Esophagus (tissue), 2 donors: ENCODE data around the gene CDS2. TPM values are rescaled to one million over a fixed set of nuclear protein-coding genes. Genes with fewer than 3 reads are reported as not detected.
A peak's percentile ranks its signal among the peaks of the same experiment; 100 is the strongest.

Source experiments
- H3K27ac ChIP-seq, 2 donors: one replicate each; pipeline ENCODE4 v1.5.1; 2013; ENCODE audit warnings: low read depth in 2 of 2, mild to moderate bottlenecking in 2 of 2, inconsistent platforms in 1 of 2, low read length in 1 of 2, moderate library complexity in 1 of 2
- H3K27me3 ChIP-seq, 2 donors: one replicate each; pipeline ENCODE4 v1.6.1; 2013; ENCODE audit warnings: low read length in 2 of 2, control low read depth in 1 of 2, mild to moderate bottlenecking in 1 of 2; ENCODE audit not compliant: insufficient read depth in 2 of 2, control insufficient read depth in 1 of 2
- H3K36me3 ChIP-seq, 2 donors: one replicate each; pipeline ENCODE4 v1.6.1; 2013; ENCODE audit warnings: low read length in 1 of 2; ENCODE audit not compliant: control insufficient read depth in 2 of 2, insufficient read depth in 2 of 2
- H3K4me1 ChIP-seq, 2 donors: one replicate each; pipeline ENCODE4 v1.6.1; 2013; ENCODE audit warnings: low read length in 1 of 2; ENCODE audit not compliant: control insufficient read depth in 2 of 2, insufficient read depth in 2 of 2
- H3K4me3 ChIP-seq, 2 donors: one replicate each; pipeline ENCODE4 v1.5.1; 2013; ENCODE audit warnings: low read length in 2 of 2, mild to moderate bottlenecking in 2 of 2, low read depth in 1 of 2, moderate library complexity in 1 of 2
- H3K9me3 ChIP-seq, 2 donors: one replicate each; pipeline ENCODE4 v1.6.1; 2013; ENCODE audit warnings: mild to moderate bottlenecking in 2 of 2, low read depth in 1 of 2, low read length in 1 of 2, moderate library complexity in 1 of 2; ENCODE audit not compliant: control insufficient read depth in 2 of 2, insufficient read depth in 1 of 2
- WGBS, 2 donors: extraction: QIAGEN DNeasy Blood & Tissue Kit; methylation state at CpG; one replicate each; pipeline ENCODE4 v1.1.7; 2013; 5-methylcytosine and 5-hydroxymethylcytosine counted together
- polyA plus RNA-seq, 2 donors: library from polyadenylated mRNA; stranded (reverse); fragments of 200-250 nt; gene quantifications; one replicate each; pipeline ENCODE4 v1.2.3, GENCODE V29; 2013
- donor health status: healthy with polysubstance abuse.
- donor health status: Bipolar disorder and iron deficiency.

CDS2 gene
- polyA plus RNA-seq, 2 donors: 5.1 to 7.3 TPM

GRCh38 chr20:5159928-5160327, 33.1 kb downstream of the CDS2 start:
- H3K9me3 ChIP-seq: no peaks in the 10 kb centered on the region
- no peaks in the 10 kb centered on the region for H3K36me3 ChIP-seq
- H3K27me3 ChIP-seq: no peaks in the 10 kb centered on the region
- H3K4me3 ChIP-seq: no peak overlapping the region
- 78 to 79% methylated on average over 3 of the region's 3 CpGs for WGBS, 2 donors
- H3K27ac ChIP-seq: no peak overlapping the region
- H3K4me1 ChIP-seq: no peaks in the 10 kb centered on the region

DNA sequence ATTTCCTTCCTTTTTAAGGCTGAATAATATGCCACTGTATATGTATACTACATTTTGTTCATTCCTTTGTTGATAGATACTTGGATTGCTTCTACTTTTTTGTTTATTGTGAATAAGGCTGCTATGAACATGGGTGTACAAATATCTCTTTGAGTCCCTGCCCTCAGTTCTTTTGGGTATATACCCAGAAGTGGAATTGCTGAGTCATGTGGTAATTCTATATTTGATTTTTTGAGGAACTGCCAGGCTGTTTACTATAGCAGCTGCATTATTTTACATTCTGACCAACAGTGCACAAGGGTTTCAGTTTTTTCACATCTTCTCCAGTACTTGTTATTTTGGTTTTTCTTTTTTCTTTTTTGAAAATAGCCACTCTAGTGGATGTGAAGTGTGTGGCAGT, 34.1 kb downstream of the CDS2 start:
- Histone ChIP-seq H3K27me3 (no peaks in the 10 kb centered on the region), H3K4me1 (no peaks in the 10 kb centered on the region)

DNA sequence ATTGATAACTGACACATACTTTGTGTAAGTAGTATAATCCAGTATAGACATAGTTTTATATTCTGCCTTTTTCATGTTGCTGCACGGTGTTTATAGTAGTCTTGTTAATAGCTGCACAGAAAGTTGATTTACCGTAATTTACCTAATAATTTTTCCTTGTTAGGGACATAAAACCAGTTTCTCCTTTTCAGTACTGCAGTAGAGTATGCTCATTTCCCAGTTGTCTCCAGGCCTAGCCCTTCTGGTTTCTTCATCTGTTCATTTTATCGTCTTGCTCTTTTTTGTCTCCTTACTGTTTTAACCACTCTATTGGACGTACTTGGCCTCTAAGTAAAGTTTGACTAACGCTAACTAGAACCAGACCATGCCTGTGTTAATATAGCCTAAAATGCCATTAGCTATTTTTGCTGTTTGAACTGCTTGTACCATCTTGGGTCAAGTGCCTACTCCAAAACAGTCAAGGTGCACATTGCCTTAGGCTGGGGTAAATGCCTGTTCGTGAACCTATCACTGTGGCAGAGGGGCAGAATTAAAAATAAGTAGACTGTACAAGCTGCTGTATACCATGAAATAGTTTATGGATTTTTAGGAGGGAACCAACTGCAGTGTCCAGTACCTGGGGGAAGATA, 34.8 kb downstream of the CDS2 start:
- H3K4me3 ChIP-seq: no peak overlapping the region
- no peaks in the 10 kb centered on the region for H3K9me3 ChIP-seq
- no peaks in the 10 kb centered on the region for H3K27me3 ChIP-seq
- 93% methylated on average over 6 of the region's 6 CpGs for WGBS, 2 donors
- H3K4me1 ChIP-seq: peaks cover 0 to under 1% of the 10 kb centered on the region in 2 donors
- H3K36me3 ChIP-seq: no peaks in the 10 kb centered on the region
- H3K27ac ChIP-seq: no peak overlapping the region

More for the DNA sequence above, 34.1 kb downstream of the CDS2 start:
- no peaks in the 10 kb centered on the region for H3K36me3 ChIP-seq
- no peak overlapping the region for H3K27ac ChIP-seq
- H3K4me3 ChIP-seq: no peak overlapping the region
- no peaks in the 10 kb centered on the region for H3K9me3 ChIP-seq

DNA sequence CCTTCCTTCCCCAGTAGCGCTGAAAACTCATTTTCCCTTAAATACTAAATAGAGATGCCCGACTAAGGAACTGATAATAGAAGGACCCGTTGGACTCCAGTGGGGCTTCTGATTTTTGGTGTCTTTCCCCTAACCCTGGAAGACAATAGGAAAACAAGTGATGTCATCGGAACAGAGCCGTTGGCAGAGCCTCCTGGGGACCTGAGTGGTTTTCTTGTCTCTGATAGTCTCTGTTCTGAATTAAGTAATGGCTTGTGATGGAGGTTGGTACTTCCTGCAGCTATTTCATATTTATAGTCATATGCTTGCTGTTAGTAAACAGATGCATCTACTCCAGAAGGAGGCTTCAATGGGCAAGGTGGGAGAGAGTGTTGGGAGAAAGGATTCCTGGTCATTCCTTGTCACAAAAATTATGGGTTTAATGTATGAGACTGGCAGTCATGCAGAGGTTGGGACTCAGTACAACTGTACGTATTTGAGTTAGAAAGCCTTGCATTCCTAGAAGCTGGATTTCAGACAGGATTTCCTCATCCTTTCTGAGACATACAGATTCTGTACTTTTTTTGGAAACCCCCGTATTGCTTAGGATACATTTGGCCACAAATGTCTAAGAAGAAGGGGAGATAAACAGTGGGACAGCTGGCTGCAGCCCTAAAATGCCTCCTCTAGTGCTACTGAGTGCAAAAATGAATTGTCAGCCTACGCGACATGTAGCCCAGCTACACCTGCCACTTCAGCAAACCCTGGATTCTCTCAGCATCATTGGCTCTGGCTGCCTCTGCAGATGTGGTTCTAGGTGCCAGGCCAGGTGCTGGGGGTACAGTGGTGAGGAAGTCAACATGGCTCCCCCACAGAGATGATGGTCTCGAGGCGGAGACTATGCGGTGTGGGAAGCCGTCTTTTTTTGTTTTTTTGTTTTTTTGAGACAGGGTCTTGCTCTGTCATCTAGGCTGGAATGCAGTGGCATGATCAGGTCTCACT, 38.1 kb downstream of the CDS2 start:
- Histone ChIP-seq H3K36me3 (peaks cover 0 to 2% of the 10 kb centered on the region in 2 donors), H3K9me3 (no peaks in the 10 kb centered on the region), H3K27ac (no peak overlapping the region), H3K4me1 (peaks cover 5 to 12% of the 10 kb centered on the region in 2 donors), H3K27me3 (no peaks in the 10 kb centered on the region), H3K4me3 (no peak overlapping the region)
- WGBS, 2 donors: 76 to 81% methylated on average over 13 of the region's 13 CpGs

- Histone ChIP-seq H3K27ac (peak overlapping the region in 1 of 2 donors; percentile 6), H3K9me3 (no peaks in the 10 kb centered on the region), H3K4me3 (no peak overlapping the region), H3K36me3 (peaks cover 0 to 3% of the 10 kb centered on the region in 2 donors), H3K4me1 (peaks cover 14 to 15% of the 10 kb centered on the region in 2 donors), H3K27me3 (no peaks in the 10 kb centered on the region)
- 16 to 30% methylated on average over 3 of the region's 3 CpGs for WGBS, 2 donors
Observed at GRCh38 chr20:5168651-5169396, 42.0 kb downstream of the CDS2 start.

GRCh38 chr20:5170341-5170740, 43.5 kb downstream of the CDS2 start:
- Histone ChIP-seq H3K9me3 (no peaks in the 10 kb centered on the region), H3K27me3 (no peaks in the 10 kb centered on the region), H3K27ac (peak overlapping the region in 1 of 2 donors; percentile 49), H3K4me3 (no peak overlapping the region), H3K4me1 (peaks cover 14 to 15% of the 10 kb centered on the region in 2 donors), H3K36me3 (peaks cover 0 to 7% of the 10 kb centered on the region in 2 donors)
- WGBS, 2 donors: 73 to 83% methylated on average over 8 of the region's 8 CpGs

DNA sequence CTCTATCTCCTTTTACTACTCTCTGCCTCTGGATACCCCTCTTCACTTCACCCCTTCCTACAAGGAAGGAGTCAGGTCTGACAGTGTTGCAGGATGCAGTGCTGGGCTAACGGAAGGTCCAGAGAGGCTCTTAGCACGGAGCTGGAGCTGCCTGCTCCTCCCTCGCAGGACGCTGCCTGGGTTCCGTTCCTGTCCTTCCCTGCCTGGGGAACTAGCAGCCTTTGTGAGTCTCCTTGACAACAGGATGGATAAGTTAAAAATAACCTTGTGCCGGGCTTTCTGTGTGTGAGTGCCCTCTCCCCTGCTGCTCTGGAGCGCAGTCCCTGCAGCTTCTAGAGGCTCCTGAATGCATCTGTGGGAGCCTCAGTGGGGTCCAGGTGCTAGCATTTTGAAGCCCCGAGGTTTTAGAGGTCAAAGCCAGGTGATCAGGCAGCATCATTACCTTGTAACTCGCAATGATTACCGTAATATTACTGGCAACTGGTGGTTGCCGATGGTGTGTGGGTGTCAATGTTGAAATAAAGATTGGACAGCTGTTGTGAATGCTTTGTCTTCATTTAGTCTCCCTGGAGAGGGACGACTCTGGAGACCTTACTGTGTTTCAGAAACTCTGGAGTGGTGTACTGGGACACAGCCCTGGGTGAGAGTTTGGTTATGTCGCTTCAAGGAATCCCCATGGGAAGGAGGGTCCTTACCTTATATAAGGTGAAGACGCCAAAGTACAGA, 44.4 kb downstream of the CDS2 start:
- H3K27ac ChIP-seq: peak overlapping the region in 1 of 2 donors; percentile 69
- peaks cover 0 to 7% of the 10 kb centered on the region in 2 donors for H3K36me3 ChIP-seq
- no peaks in the 10 kb centered on the region for H3K9me3 ChIP-seq
- no peaks in the 10 kb centered on the region for H3K27me3 ChIP-seq
- no peak overlapping the region for H3K4me3 ChIP-seq
- WGBS, 2 donors: 68 to 69% methylated on average over 14 of the region's 14 CpGs
- peaks cover 14 to 15% of the 10 kb centered on the region in 2 donors for H3K4me1 ChIP-seq

DNA sequence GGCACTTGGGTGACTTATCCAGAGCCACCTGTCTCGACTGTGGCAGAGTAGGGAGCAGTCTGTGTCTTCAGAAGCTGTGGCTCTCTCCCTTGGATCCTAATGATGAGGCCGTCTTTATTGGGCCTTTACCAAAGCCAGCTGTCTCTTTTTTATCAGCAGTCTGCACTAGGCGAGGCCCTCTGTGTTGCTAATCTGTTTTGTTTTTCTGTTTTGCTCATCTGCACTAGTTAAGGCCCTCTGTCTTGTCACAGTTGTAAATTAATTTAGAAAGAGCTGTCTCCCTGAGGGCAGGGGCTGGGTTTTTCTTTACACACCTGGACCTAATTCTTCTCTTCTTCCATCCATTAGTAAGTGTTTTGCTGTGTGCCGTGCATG, 45.0 kb downstream of the CDS2 start:
- H3K9me3 ChIP-seq: no peaks in the 10 kb centered on the region
- H3K4me3 ChIP-seq: no peak overlapping the region
- H3K36me3 ChIP-seq: peaks cover 0 to 7% of the 10 kb centered on the region in 2 donors
- H3K4me1 ChIP-seq: peaks cover 12 to 14% of the 10 kb centered on the region in 2 donors
- no peaks in the 10 kb centered on the region for H3K27me3 ChIP-seq
- peak overlapping the region in 1 of 2 donors; percentile 69 for H3K27ac ChIP-seq
- WGBS, 2 donors: 65 to 68% methylated on average over 4 of the region's 4 CpGs

GRCh38 chr20:5172167-5172601, 45.4 kb downstream of the CDS2 start:
- H3K9me3 ChIP-seq: no peaks in the 10 kb centered on the region
- H3K36me3 ChIP-seq: peaks cover 0 to 7% of the 10 kb centered on the region in 2 donors
- WGBS, 2 donors: 73 to 83% methylated on average over 8 of the region's 8 CpGs
- H3K4me1 ChIP-seq: peaks cover 11 to 14% of the 10 kb centered on the region in 2 donors
- H3K27ac ChIP-seq: no peak overlapping the region
- no peaks in the 10 kb centered on the region for H3K27me3 ChIP-seq
- H3K4me3 ChIP-seq: no peak overlapping the region
